HG02759 (cell line): Measurements from ENCODE around the gene MED16.
"Not testable (repeated sequence)": the region's sequence is repeated elsewhere in the genome, so short reads cannot be mapped to it uniquely, and the experiment has no call there.

Source experiments
- ATAC-seq: cut with Tn5 transposase; IDR thresholded peaks from one replicate; pipeline ENCODE4 v1.9.1; 2021; ENCODE audit warnings: mild to moderate bottlenecking, moderate library complexity; ENCODE audit not compliant: unreplicated experiment

MED16 gene

GRCh38 chr19:831407-832369 is 61.3 kb downstream of the MED16 start:
- ATAC-seq: no peak

- ATAC-seq: no peak
Measured at GRCh38 chr19:829129-829758, 63.7 kb downstream of the MED16 start.

DNA sequence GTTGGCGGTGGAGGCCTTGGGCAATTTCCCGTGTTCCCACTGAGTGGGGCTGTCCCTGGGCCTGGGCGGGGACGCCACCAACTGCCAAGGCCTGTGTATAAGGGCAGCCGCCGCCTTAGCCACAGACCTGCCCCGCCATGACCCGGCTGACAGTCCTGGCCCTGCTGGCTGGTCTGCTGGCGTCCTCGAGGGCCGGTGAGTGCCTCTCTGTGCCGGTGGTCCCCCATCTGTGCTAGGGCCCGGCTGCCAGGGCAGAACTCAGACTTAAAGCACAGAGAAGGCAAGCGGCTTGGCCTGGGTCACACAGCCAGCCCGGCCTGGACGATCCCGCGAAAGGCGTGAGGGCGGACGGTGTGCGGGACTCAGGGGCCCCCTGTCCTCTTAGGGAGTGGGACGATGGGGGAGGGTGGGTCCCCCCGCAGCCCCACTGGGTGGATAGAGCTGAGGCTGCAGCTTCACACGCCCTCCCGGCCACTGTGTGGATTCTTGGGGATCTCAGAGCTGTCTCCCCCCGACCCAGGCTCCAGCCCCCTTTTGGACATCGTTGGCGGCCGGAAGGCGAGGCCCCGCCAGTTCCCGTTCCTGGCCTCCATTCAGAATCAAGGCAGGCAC is 65.2 kb downstream of the MED16 start, which contains the start of gene AZU1:
Gene AZU1 (plus strand): TSS at position 128 of the 612 bp plus-strand sequence. CDS start 10 bp downstream, at position 138.
- no peak for ATAC-seq

GRCh38 chr19:827314-827709 is 65.7 kb downstream of the MED16 start:
- ATAC-seq: no peak

GRCh38 chr19:825897-826644 is 66.9 kb downstream of the MED16 start:
- ATAC-seq: no peak

- no peak for ATAC-seq
Measured at GRCh38 chr19:824885-825284, 68.1 kb downstream of the MED16 start.

DNA sequence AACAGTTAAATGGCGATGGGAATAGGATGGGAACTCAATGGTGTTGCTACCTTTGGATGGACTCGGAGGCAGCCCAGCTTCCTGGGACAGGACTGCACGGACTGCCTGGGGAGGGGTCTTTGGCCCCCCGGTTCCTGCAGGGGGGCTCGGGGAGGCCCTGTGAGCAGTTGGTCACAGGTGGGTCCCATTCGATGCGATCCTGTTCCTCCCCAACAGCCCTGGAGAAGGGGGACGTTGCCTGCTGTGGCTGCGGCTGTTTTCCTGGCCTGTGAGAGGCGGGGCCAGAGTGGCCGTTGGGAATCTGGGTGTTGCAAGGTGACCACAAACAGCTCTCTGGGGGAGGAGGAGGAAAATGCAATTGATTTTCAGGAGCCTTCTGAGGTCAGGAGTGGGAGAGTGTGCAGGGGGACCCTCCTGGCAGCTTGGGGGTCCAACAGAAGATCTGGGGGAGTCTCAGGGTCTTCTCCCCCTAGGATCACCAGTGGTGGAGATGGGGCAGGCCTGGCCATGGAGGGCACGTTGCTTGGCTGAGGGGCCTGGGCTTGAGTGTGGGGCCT is 69.3 kb downstream of the MED16 start:
- no peak for ATAC-seq

DNA sequence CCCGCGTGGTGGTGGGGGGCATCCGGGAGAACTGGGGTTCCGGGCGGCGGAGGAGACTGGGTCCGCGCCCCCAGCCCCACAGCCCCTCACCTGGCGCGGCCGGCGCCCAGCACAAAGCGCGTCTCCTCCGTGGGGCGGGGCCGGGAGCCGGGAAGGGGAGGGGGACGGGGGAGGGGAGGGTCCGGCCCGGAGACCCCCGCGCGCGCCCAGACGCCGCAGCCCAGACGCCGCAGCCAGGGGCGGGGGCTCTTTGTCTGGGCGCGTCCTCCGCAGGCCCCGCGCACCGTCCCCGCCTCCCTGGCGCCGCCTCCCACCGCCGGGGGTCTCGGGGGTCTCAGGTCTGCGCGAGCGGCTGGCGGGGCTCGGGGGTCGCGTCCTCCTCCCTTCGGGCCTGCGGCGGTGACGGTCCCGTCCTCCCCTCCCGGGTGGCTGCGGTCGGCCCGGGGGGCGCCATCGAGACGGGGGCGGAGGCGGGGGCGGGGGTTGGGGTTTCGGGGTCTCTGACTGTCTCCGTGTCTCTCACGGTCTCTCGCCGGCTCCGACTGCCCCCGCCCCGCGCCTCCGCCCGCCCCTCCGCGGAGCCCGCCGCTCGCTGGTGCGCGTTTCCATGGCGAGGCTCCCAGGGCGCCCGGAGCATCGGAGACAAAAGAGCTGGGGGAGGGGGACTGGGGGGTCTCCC is 71.0 kb downstream of the MED16 start, which contains the start of gene PLPPR3:
Gene PLPPR3 (minus strand): TSS at position 131 of the 679 bp plus-strand sequence. CDS start 396 bp downstream, outside the sequence.
- ATAC-seq: no peak

- ATAC-seq: no peak
Measured at GRCh38 chr19:821231-821824, 71.7 kb downstream of the MED16 start.

- not testable (repeated sequence) for ATAC-seq
Measured at GRCh38 chr19:820212-820611, 72.8 kb downstream of the MED16 start.
